HL-60/S4 (cell line): ENCODE data around the gene IFT81.

Experiments
- in situ Hi-C: fragments of 300-500 bp; cut with MboI; formaldehyde crosslinking; loops from 2 replicates; pipeline ENCODE4 v1.14.3; 2022; ENCODE audit warnings: low sequenced_read_pairs

IFT81 gene

DNA sequence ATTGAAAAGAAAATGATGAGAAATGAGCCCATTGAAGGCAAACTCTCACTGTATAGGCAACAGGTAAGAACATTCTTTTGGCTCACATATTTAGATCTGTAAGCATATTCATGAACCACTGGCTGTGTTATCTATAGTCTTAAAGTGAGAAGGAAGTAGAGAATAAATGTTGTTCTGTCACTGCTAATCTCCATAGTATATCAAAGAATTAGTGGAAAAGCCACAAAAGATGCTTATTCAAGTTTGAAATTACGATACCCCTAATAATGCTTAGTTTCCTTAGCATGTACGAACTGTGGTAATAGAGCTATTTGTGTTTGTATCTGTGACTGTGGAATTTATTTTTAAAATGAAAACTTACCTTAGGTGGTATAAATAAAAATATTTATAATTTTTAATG lies 22.8 kb downstream of the IFT81 start:
- in situ Hi-C loops = no loop called here

DNA sequence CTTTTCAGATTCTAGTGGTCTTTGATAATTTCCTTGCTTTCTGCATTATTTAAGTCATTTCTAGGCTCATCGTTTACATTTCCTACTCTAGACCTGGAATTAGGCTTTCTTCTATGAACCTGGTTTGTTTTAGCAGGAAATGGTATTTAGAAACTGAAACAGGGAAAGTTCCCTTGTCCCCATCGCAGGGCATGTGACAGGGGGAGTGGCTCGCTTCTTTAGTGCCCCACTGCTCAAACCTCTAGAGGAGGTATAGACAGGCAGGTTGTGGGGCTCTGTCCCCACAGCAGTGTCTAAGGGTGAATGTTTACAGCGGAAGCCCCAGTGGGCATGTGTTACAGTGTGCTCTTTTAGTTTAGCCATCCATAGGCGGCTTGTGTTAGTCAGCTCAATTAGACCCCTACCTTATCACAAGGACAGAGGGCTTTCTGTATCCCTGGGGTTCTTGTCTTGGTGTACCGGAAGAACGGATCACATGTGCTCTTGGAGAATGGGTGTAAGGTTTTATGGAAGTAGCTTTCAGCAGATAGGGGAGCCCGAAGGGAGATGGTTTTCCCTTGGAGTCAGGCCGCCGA lies 25.0 kb downstream of the IFT81 start:
- in situ Hi-C loops = no loop called here

DNA sequence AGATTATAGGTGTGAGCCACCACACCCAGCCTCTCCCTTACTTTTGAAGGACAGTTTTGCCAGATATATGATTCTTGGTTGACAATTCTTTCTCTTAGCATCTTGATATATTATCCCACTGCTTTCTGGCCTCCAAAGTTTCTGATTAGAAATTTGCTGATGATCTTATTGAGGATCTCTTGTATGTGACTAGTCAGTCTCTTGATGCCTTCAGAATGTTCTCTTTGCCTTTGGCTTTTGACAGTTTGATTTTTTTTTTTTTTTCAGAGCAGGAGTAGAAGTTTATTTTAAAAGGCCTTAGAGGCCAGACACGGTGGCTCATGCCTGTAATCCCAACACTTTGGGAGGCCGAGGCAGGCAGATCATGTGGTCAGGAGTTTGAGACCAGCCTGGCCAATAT lies 32.6 kb downstream of the IFT81 start:
- in situ Hi-C loops = no loop called here

DNA sequence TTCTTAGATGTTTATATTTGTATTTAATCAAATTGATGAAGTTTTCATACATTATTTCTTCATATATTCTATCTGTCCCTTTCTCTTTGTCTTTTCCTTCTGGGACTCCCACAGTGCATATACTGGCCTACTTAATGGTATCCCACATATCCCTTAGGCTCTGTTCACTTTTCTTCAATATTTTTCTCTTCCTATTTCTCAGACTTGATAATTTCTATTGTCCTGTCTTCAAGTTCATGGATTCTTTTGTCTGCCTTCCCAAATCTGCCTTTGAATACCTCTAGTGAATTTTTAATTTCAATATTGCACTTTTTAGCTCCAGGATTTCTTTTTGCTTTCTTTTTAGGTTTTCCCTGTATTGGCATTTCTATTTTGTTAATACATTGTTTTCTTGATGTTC lies 33.4 kb downstream of the IFT81 start:
- in situ Hi-C loops = no loop called here

DNA sequence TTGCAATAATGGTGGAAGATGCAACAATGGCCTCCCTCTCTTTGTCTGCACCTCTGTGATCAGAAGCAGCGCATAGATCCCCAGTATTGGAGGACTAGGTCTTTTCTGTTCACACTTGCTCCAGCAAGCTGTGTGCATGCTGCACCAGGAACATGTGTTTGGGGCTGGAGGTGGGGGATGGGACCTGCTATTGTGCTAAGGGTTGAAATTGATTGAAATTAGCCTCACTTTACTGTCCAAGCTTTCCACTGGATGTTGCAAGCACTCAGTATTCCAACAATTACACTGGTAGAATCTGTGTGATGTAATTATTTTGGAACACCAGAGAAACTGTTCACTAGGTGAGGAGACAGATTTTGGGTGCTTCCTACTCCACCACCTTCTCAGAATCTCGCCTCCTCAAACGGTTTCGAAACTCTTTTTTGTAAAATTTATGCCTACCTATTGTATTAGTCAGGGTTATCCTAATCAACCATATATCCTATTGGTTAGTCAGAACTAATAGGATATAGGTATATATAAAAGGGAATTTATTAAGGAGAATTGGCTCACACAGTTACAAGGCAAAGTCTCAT lies 35.6 kb downstream of the IFT81 start:
- in situ Hi-C loops = no loop called here

DNA sequence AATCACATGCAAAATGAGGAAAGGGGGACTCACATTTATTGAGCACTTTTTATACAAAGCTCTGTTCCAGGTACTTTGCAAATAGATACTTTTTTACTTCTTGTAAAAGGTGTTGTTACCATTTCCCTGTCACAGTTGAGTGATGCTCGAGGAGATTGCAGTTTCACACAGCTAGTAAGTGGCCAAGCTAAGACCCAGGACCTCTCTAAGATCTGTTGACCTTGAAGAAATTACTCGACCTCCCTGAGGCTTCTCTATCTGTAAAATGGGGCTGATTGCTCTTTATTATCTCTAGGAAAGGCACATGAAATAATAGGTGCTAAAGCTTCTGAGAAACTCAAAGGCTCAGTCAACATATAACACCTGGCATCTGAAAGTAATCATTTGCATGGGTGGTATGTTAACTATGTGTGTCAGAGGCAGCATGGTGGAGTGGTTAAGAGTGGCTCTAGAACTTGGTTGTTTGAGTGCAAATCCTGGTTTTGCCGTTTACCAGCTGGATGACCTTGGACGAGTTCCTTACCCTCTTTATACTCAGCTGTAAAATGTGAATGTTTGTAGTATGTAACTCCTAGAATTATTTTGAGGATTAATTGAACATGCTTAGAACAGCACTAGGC lies 41.5 kb downstream of the IFT81 start:
- in situ Hi-C loops = no loop called here

DNA sequence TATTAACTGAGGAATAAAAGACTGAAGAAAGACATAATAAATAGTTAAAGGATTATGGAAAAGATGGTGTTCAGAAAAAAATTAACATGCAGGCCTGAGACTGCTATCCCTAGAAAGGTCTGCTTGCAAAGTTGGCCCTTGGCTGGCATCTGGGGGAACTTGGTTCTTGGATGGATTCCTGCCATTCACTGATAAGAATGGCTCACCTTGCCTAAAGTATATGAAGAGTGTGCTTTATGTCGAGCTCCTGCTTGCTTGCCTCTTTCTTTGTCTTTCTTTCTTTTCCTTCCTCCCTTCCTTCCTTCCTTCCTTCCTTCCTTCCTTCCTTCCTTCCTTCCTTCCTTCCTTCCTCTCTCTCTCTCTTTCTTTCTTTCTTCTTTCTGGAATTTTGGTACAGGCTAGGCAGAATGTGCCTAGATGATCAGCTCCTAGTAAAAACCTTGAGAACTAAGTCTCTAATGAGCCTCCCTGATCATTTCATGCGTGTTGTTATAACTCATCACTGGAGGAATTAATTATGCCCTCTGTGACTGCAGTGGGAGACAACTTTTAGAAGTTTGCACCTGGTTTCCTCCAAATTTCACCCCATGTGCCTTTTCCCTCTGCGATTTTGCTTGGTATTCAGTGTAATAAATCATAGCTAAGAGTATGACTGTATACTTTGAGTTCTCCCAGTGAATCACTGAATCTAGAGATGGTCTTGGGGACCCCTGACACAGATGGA lies 44.7 kb downstream of the IFT81 start:
- in situ Hi-C loops = no loop called here

DNA sequence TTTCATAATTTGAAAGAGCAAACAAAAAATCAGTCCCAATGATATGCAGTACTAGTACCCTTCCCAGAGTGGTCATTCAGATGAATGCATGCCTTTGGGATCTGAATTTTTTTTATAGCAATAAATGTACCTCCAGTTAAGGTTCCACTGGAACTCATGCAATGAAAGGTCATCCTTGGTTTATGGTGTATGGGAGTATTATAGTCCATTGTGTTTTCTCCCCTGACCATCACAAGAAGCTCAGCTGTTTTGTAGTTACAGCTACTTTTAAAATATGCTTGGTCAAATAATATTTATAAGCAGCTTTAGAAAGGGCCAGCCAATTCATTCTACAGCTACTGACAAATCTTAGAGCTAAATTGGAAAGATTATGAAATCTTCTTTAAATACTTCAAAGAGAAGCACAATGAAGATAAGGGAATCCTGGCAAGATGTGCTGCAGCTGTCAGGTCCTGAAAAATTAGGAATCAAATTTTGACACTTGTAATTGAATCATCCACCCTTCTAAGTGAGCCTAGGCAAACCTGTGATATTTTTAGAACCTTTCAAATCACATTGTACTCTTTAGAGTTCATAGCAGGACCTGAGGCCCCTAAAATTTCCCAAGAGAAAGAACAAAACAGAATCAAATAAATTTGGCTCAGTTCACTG lies 46.5 kb downstream of the IFT81 start:
- in situ Hi-C loops = no loop called here

DNA sequence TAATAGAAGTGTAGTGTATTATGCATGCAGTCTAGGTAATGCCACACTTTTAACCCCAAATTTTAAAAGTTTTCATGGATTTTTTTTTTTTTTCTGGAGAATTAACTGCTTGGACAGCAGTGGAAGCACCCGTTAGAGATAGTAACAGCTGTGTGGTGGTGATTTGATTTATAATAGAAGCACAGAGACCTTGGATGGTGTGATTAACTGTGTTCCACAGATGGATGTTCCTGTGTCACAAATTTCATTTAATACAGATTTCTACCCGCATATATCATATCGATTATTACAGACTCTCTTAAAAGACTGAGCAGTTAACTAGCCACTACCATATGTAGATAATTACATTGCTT lies 47.0 kb downstream of the IFT81 start:
- in situ Hi-C loops = no loop called here

DNA sequence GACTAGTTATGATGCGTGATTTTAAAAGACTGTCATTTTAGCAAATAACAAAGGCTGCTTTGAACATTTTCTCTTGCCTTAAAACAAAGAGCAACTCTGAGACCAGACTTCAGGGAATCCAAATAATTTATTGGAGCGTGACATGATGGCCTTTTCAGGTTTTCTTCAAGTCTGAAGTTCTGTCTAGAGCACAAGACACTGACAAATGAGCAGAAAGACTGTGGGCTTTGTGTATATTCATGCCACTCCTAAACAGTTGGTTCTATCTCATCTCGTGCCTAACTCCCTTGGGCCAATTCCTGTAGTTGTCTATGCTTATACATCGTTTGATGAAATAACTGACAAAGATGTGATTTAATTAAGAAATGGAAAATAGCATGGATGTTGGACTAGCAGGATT lies 47.5 kb downstream of the IFT81 start:
- in situ Hi-C loops = no loop called here

DNA sequence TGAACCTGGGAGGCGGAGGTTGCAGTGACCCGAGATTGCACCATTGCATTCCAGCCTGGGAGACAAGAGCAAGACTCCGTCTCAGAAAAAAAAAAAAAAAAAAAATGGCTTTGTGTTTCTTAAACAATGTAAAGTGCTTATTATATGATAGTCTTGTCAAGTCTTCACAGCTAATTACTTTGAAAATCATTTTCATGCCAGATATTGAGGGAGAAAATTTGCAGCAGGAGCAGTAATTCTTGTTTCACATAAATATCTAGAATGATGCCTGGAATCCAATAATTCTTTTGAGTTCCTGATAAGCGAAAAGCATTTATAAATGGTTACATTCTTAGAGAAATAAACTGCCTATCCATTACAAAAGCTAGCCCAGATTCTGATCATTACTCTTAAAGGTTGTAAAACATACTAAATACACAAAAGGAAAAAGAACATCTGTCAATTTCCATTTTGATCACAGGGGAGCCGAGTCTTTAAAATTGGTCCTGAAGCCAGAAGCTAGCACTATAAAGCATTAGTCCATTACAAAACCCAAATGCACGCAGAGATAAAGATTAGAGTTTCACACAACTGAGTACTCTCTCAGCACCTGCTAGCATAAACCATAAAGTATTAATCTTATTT lies 50.3 kb downstream of the IFT81 start:
- in situ Hi-C loops = no loop called here

DNA sequence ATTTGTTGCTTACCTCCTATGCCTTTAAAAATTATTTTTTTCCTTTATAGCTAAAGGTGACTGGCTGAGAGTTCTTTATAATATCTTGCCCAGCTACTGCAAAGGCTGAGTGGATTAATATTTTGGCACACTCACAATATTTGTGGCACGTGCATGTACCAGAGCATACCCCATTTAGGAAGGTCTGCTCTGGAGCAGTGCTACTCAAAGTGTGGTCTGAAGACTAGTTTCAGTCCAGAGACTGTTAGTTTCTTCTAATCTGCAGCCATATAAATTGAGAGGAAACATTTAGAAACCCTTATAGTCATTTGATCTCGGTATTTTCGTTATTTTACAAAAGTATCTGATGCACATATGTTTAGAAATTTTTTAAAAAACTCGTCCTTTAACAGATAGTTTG lies 51.0 kb downstream of the IFT81 start:
- in situ Hi-C loops = no loop called here

DNA sequence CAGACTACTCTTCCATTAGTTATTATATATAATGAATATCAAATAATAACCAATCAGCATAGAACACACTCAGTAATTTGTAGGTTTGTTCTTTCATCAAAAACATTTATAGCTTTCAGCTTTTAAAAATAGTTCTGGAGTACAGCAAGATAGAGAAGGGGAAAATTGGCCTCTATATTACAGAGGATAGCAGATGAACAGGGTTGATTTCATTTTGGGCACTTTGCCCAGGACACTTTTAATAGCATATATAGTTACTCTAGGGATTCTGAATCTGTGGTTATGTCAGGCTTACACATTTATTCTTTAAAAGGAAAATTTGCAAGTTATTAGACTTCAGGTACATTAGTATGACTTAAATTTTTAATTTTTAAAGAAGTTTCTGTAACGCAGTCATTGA lies 52.6 kb downstream of the IFT81 start:
- in situ Hi-C loops = no loop called here

DNA sequence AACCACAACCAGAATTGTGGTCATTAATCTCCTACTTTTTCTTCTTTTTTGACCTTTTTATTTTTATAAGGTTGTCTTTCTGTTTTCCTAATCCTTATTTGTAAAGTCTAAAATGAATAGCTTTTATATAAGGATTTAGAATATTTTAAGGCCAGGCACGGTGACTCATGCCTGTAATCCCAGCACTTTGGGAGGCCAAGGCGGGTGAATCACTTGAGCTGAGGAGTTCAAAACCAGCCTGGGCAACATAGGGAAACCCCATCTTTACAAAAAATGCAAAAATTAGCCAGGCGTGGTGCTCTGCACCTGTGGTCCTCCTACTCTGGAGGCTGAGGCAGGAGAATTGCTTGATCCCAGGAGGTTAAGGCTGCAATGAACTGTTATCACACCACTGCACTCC lies 55.1 kb downstream of the IFT81 start:
- in situ Hi-C loops = no loop called here

DNA sequence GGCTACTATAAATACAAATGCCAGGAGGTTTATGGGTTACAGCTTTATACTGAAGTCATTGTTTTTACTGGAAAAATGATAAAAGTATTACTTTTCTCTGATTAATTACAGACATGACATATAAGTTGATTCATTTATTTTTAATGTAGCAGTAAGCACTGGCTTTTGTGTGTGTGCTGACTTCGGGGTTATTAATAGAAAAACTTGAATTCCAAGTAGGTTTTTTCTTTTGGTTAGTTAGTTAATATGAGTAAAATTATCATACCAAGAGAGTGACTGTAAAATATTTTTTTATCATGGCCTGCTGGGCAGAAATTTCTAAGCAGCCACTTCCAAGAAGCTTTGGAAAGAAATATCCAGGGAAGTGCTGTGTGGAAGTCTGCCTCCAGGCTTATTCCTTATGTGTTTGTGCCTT lies 56.4 kb downstream of the IFT81 start:
- in situ Hi-C loops = no loop called here

DNA sequence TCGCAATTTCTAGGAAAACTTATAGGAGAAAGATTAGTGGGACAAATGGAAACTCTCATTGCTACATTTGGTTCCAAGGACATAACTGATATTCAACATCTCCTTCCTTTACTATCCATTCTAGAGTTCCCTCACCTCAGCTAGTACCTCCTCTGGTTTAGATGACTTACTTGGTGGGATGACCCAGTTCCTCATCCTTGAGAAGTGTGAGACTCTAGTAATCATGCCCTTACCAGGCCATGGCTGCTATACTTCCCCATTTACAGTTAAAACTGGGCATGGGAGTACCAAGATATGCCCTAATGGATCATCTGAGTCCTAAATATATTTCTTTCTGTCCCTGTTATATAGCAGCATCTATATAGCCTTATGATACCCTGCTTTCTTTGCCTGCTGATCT lies 58.1 kb downstream of the IFT81 start:
- in situ Hi-C loops = no loop called here

DNA sequence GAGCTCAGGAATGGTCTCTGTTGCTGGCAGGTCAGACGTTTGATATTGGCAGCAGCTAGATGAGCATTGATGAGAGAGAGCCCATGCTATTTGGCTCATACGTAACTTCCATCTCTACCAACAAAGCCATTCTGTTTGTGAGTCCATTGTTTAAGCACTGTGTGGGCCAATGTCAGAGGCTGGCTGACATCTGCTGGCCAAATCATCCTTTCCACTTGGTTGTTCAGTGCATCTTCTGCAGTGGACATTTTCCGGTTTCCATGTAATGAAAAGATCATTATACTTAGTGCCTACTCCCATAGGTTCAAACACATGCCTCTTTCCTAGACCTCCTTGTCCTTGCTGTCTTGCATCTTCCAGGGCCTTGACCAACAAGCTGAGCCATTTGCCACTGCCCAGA lies 59.2 kb downstream of the IFT81 start:
- in situ Hi-C loops = no loop called here

DNA sequence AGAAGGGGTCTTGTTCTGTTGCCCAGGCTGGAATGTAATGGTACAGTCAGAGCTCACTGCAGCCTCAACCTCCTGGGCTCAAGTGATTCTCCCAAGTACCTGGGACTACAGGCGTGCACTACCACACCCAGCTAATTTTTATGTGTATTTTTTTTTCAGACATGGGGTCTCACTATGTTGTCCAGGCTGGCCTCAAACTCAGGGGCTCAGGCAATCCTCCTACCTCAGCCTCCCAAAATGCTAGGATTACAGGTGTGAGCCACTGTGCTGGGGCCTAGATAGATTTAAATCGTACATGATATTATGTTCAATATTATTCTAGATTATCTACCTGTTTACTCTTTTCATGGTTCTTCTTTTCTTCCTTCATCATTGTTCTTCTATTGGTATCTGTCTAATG lies 61.5 kb downstream of the IFT81 start:
- in situ Hi-C loops = no loop called here

DNA sequence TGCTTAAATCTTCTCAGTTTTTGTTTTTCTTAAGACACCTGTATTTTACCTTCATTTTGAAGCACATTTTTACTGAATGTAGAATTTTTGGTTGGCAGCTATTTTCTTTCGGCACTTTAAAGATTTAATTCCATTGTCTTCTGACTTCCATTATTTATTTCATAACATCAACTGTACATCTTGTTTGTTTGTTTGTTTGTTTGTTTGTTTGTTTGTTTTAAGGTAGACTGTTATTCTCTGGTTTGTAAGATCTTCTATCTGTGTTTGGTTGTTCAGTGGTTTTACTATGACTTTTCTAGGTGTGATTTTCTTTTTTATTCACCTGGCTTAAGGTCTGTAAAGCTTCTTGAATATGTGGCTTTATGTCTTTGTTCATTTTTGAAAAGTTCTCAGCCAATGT lies 61.9 kb downstream of the IFT81 start:
- in situ Hi-C loops = no loop called here

DNA sequence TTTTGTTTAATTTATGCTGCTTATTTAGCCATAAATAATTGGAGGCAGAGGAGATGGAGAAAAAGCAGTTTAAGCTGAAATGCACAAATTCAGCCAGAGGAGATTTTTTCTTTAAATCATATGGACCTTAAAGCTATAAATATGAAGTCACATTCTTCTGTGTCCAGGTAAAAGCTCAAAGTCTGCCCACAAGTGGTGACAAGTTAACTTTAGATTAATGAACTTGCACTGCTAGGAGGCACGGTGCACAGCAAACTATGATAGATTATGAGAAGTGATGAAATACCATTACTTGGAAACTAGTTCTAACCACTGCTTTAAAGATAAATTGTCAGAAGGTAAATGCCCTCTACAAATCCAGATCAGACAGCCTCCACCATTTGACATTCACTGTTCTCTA lies 69.0 kb downstream of the IFT81 start:
- in situ Hi-C loops = no loop called here

DNA sequence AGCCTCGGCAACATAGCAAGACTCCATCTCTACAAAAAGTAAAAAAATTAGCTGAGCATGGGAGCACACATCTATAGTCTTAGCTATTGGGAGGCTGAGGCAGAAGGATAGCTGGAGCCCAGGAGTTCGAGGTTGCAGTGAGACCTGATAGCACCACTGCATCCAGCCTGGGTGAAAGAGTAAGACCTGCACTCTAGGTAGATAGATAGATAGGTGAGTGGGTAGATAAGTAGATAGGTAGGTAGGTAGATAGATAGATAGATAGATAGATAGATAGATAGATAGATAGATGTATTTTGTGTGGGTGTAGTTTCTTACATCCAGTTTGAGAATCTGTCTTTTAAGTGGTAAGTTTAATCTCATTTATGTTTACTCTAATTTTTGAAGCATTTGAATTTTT lies 72.8 kb downstream of the IFT81 start:
- in situ Hi-C loops = no loop called here
